Panc1 (cell line): ENCODE results near the gene DEPDC1. TPM values are rescaled to one million over a fixed set of nuclear protein-coding genes. Genes with fewer than 3 reads are reported as not detected.
A peak's percentile ranks its signal among the peaks of the same experiment; 100 is the strongest.

Experiments
- ATAC-seq: fragments of 200-7000 bp; cut with Tn5 transposase; 2 replicates; pipeline ENCODE4 v1.9.1; 2020; ENCODE audit warnings: mild to moderate bottlenecking, moderate library complexity
- BruUV-seq: library from RNA; stranded (reverse); fragments of 400-500 nt; replicated peaks from 2 replicates; lab custom pipeline; 2021; lab: Mats Ljungman, UMichigan
- CTCF ChIA-PET: fragments of 300-600 bp; sonication (Branson Sonifier 250); formaldehyde crosslinking; loops from one replicate; lab custom pipeline; 2022; ENCODE audit warnings: antibody characterized with exemption; lab: Charles Lee
- POLR2A ChIA-PET: fragments of 300-600 bp; sonication (Branson Sonifier 250); formaldehyde crosslinking; loops from one replicate; lab custom pipeline; 2022; ENCODE audit warnings: antibody characterized with exemption; lab: Charles Lee
- DNase-seq: peaks from one replicate; pipeline ENCODE4 v3.0.0-alpha.2; 2010; ENCODE audit warnings: low read depth, low spot score
- H3K27ac ChIP-seq: 2 replicates; pipeline ENCODE4 v1.5.1; 2011; ENCODE audit warnings: mild to moderate bottlenecking, low read length, inconsistent platforms
- H3K27me3 ChIP-seq: fragments of 200-500 bp; sonication (Bioruptor generic); 2 replicates; pipeline ENCODE4 v1.6.0; 2014; ENCODE audit warnings: low read length, inconsistent platforms; ENCODE audit not compliant: control insufficient read depth, insufficient read depth
- H3K36me3 ChIP-seq: fragments of 200-500 bp; sonication (Bioruptor generic); 2 replicates; pipeline ENCODE4 v1.5.1; 2014; ENCODE audit warnings: inconsistent platforms, mild to moderate bottlenecking, low read length, moderate library complexity; ENCODE audit not compliant: control insufficient read depth, insufficient read depth
- H3K4me1 ChIP-seq: 2 replicates; pipeline ENCODE4 v1.5.1; 2011; ENCODE audit warnings: inconsistent platforms, mild to moderate bottlenecking, low read length, moderate library complexity; ENCODE audit not compliant: control insufficient read depth, insufficient read depth
- H3K4me3 ChIP-seq, 2 experiments: 2 replicates each; pipeline ENCODE4 v1.5.1; 2011 to 2012; ENCODE audit warnings: low read depth in 2 of 2, low read length in 2 of 2, mild to moderate bottlenecking in 2 of 2, inconsistent platforms in 1 of 2, moderate library complexity in 1 of 2
- H3K9me3 ChIP-seq: fragments of 200-500 bp; sonication (Bioruptor generic); 2 replicates; pipeline ENCODE4 v1.5.1; 2014; ENCODE audit warnings: low read depth, mild to moderate bottlenecking, inconsistent platforms, low read length, moderate library complexity; ENCODE audit not compliant: control insufficient read depth, insufficient read depth
- POLR2AphosphoS5 ChIP-seq: IDR thresholded peaks from 2 replicates; pipeline ENCODE4 v1.6.1; 2012; ENCODE audit warnings: mild to moderate bottlenecking, low read depth, low read length, moderate library complexity
- SIN3A ChIP-seq: IDR thresholded peaks from 2 replicates; pipeline ENCODE4 v1.6.1; 2012; ENCODE audit warnings: low read depth, mild to moderate bottlenecking, low read length, moderate library complexity, borderline replicate concordance; ENCODE audit not compliant: insufficient read depth
- TCF7L2 ChIP-seq: IDR thresholded peaks from 2 replicates; pipeline ENCODE4 v1.6.1; 2011; ENCODE audit warnings: mild to moderate bottlenecking, low read depth, low read length, inconsistent platforms
- in situ Hi-C: cut with HindIII; loops from 2 replicates; pipeline ENCODE4 v1.10.0; 2016; ENCODE audit warnings: low sequenced_read_pairs, low pct_unique_long_range_greater_than_20kb
- intact Hi-C: fragments of 100-400 bp; cut with micrococcal nuclease; formaldehyde crosslinking; loops from one replicate; pipeline ENCODE4 v1.10.0; 2022; ENCODE audit not compliant: unreplicated experiment
- total RNA-seq: library from RNA; stranded (reverse); gene quantifications from one replicate; pipeline ENCODE4 v1.2.1, GENCODE V29; 2021; ENCODE audit not compliant: unreplicated experiment
- TF ChIP-seq, protein P1 (sequence below): fragments of 450-650 bp; IDR thresholded peaks from 2 replicates; pipeline ENCODE4 v1.5.1; 2017; ENCODE audit warnings: mild to moderate bottlenecking
- TF ChIP-seq, protein P2 (sequence below), 2 experiments: IDR thresholded peaks; 2 replicates each; pipeline ENCODE4 v1.6.1; 2011 to 2012; ENCODE audit warnings: low read depth in 2 of 2, control low read depth in 1 of 2, low read length in 1 of 2, mild to moderate bottlenecking in 1 of 2, moderate library complexity in 1 of 2; ENCODE audit not compliant: insufficient read depth in 1 of 2

DEPDC1 gene
- total RNA-seq, 1 experiment from 2014 or later, result 43.0 TPM

DNA sequence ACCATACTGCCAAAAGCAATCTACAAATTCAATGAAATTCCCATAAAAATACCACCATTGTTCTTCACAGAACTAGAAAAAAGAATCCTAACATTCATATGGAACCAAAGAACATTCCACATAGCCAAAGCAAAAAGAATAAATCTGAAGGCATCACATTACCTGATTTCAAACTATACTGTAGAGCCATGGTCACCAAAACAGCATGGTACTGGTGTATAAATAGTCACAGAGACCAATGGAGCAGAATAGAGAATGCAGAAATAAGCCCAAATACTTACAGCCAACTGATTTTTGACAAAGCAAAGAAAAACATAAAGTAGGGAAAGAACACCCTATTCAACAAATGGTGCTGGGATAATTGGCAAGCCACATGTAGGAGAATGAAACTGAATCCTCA, 6.2 kb upstream of the DEPDC1 start:
- H3K36me3 ChIP-seq, result no peaks in the 10 kb centered on the region
- POLR2A ChIA-PET, result no interaction called here
- H3K4me3 ChIP-seq, result no peak overlapping the region
- H3K27me3 ChIP-seq, result no peaks in the 10 kb centered on the region
- no peak for TF ChIP-seq SIN3A
- TF ChIP-seq, protein P1, sequence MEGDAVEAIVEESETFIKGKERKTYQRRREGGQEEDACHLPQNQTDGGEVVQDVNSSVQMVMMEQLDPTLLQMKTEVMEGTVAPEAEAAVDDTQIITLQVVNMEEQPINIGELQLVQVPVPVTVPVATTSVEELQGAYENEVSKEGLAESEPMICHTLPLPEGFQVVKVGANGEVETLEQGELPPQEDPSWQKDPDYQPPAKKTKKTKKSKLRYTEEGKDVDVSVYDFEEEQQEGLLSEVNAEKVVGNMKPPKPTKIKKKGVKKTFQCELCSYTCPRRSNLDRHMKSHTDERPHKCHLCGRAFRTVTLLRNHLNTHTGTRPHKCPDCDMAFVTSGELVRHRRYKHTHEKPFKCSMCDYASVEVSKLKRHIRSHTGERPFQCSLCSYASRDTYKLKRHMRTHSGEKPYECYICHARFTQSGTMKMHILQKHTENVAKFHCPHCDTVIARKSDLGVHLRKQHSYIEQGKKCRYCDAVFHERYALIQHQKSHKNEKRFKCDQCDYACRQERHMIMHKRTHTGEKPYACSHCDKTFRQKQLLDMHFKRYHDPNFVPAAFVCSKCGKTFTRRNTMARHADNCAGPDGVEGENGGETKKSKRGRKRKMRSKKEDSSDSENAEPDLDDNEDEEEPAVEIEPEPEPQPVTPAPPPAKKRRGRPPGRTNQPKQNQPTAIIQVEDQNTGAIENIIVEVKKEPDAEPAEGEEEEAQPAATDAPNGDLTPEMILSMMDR, result no peak
- TF ChIP-seq TCF7L2, result no peak
- TF ChIP-seq POLR2AphosphoS5, result no peak
- TF ChIP-seq, protein P2, sequence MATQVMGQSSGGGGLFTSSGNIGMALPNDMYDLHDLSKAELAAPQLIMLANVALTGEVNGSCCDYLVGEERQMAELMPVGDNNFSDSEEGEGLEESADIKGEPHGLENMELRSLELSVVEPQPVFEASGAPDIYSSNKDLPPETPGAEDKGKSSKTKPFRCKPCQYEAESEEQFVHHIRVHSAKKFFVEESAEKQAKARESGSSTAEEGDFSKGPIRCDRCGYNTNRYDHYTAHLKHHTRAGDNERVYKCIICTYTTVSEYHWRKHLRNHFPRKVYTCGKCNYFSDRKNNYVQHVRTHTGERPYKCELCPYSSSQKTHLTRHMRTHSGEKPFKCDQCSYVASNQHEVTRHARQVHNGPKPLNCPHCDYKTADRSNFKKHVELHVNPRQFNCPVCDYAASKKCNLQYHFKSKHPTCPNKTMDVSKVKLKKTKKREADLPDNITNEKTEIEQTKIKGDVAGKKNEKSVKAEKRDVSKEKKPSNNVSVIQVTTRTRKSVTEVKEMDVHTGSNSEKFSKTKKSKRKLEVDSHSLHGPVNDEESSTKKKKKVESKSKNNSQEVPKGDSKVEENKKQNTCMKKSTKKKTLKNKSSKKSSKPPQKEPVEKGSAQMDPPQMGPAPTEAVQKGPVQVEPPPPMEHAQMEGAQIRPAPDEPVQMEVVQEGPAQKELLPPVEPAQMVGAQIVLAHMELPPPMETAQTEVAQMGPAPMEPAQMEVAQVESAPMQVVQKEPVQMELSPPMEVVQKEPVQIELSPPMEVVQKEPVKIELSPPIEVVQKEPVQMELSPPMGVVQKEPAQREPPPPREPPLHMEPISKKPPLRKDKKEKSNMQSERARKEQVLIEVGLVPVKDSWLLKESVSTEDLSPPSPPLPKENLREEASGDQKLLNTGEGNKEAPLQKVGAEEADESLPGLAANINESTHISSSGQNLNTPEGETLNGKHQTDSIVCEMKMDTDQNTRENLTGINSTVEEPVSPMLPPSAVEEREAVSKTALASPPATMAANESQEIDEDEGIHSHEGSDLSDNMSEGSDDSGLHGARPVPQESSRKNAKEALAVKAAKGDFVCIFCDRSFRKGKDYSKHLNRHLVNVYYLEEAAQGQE (IDR thresholded peaks at IDR 0.05; ENCODE audit: insufficient read depth in 1 of 2, low read depth in 2 of 2, low read length in 1 of 2), result no peak
- DNase-seq (no peak), ATAC-seq (no peak)
- BruUV-seq, result no TSS peak
- no peaks in the 10 kb centered on the region for H3K4me1 ChIP-seq
- no peaks in the 10 kb centered on the region for H3K9me3 ChIP-seq
- H3K27ac ChIP-seq, result no peak overlapping the region
- intact Hi-C loops (no loop called here), in situ Hi-C loops (no loop called here)
- CTCF ChIA-PET, result no interaction called here

DNA sequence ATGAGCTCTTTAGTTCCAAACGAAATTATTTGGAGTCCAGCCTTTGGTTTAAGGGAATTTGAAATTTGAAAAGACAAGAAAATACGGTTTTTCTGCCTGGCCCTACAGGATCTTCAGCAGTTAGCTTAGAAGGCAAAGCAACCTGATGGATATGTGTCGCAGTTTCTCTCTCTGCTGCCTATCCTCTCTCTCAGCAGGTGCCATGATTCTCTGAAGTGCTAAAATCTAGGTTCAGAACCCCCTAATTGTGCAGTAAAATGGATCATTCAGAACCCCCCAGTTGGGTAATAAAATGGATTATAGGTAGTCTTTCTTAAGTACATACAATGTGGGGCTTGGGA, 446 bp upstream of the DEPDC1 start:
- intact Hi-C loops, result no loop called here
- BruUV-seq, result no TSS peak
- CTCF ChIA-PET, result no interaction called here

More for the DNA sequence above, 446 bp upstream of the DEPDC1 start:
- H3K4me1 ChIP-seq, result peaks cover 9% of the 10 kb centered on the region; the same call in 1 of the 2 replicates
- peaks cover 18% of the 10 kb centered on the region for H3K36me3 ChIP-seq
- H3K27ac ChIP-seq, result peak overlapping the region; percentile 81
- peak overlapping the region; percentile 95 to 97 for H3K4me3 ChIP-seq
- peak; percentile 20 for ATAC-seq
- POLR2A ChIA-PET, result no interaction called here
- H3K9me3 ChIP-seq, result no peaks in the 10 kb centered on the region
- in situ Hi-C loops, result no loop called here
- no peaks in the 10 kb centered on the region for H3K27me3 ChIP-seq
- no peak for DNase-seq
- TF ChIP-seq SIN3A (no peak), TCF7L2 (no peak), POLR2AphosphoS5 (no peak)
- TF ChIP-seq, protein P1, result no peak
- TF ChIP-seq, protein P2 (IDR thresholded peaks at IDR 0.05; ENCODE audit: insufficient read depth in 1 of 2, low read depth in 2 of 2, low read length in 1 of 2), result no peak
